PC-9 (cell line): ENCODE data around the gene CMIP. TPM values are rescaled to one million over a fixed set of nuclear protein-coding genes. Genes with fewer than 3 reads are reported as not detected.

Experiments used
- BruUV-seq: library from RNA; stranded (reverse); fragments of 400-500 nt; replicated peaks from 2 replicates; lab custom pipeline; 2021; lab: Mats Ljungman, UMichigan
- CTCF ChIA-PET: fragments of 300-600 bp; sonication (Branson Sonifier 250); formaldehyde crosslinking; loops from one replicate; lab custom pipeline; 2022; ENCODE audit warnings: antibody characterized with exemption; lab: Charles Lee
- POLR2A ChIA-PET: fragments of 300-600 bp; sonication (Branson Sonifier 250); formaldehyde crosslinking; loops from one replicate; lab custom pipeline; 2022; ENCODE audit warnings: antibody characterized with exemption; ENCODE audit not compliant: unreplicated experiment; lab: Charles Lee
- DNase-seq, 2 experiments: peaks; one replicate each; pipeline versions ENCODE4 v3.0.0 to v3.0.0-alpha.2; 2015 to 2022; ENCODE audit warnings: mixed read lengths in 1 of 2
- H2AFZ ChIP-seq: fragments of 200-600 bp; sonication (generic); 2 replicates; pipeline ENCODE4 v1.8.1; 2017; ENCODE audit warnings: antibody characterized with exemption
- H3F3A ChIP-seq: fragments of 200-600 bp; sonication (generic); 2 replicates; pipeline ENCODE4 v1.8.1; 2017; ENCODE audit warnings: antibody characterized with exemption, mild to moderate bottlenecking, low read depth; ENCODE audit not compliant: insufficient read depth
- H3K27ac ChIP-seq: fragments of 200-600 bp; sonication (generic); 2 replicates; pipeline ENCODE4 v1.6.1; 2016; ENCODE audit warnings: mixed run types
- H3K27me3 ChIP-seq: fragments of 200-600 bp; sonication (generic); 2 replicates; pipeline ENCODE4 v1.6.1; 2016; ENCODE audit warnings: low read depth, mixed run types; ENCODE audit not compliant: insufficient read depth
- H3K36me3 ChIP-seq: fragments of 200-600 bp; sonication (generic); 2 replicates; pipeline ENCODE4 v1.6.1; 2016; ENCODE audit warnings: low read depth, mixed run types
- H3K4me1 ChIP-seq: fragments of 200-600 bp; sonication (generic); replicated peaks from 2 replicates; pipeline ENCODE4 v1.6.1; 2016; ENCODE audit warnings: mixed run types; ENCODE audit not compliant: insufficient read depth
- H3K4me2 ChIP-seq: fragments of 200-600 bp; sonication (generic); 2 replicates; pipeline ENCODE4 v1.6.1; 2017; ENCODE audit warnings: mixed run types
- H3K4me3 ChIP-seq: fragments of 200-600 bp; sonication (generic); 2 replicates; pipeline ENCODE4 v1.6.1; 2016; ENCODE audit warnings: mixed run types
- H3K79me2 ChIP-seq: fragments of 200-600 bp; sonication (generic); 2 replicates; pipeline ENCODE4 v1.6.1; 2017; ENCODE audit warnings: low read depth, mixed run types
- H3K9me2 ChIP-seq: fragments of 200-600 bp; sonication (generic); 2 replicates; pipeline ENCODE4 v1.8.1; 2017; ENCODE audit warnings: mild to moderate bottlenecking; ENCODE audit not compliant: insufficient read depth
- H3K9me3 ChIP-seq: fragments of 200-600 bp; sonication (generic); 2 replicates; pipeline ENCODE4 v1.8.1; 2016; ENCODE audit warnings: low read depth; ENCODE audit not compliant: insufficient read depth
- H4K20me1 ChIP-seq: fragments of 200-600 bp; sonication (generic); 2 replicates; pipeline ENCODE4 v1.8.1; 2017; ENCODE audit not compliant: insufficient read depth
- EZH2 ChIP-seq: fragments of 200-600 bp; sonication (generic); IDR thresholded peaks from 2 replicates; pipeline ENCODE4 v1.8.0; 2017; ENCODE audit warnings: antibody characterized with exemption, low read depth
- intact Hi-C: fragments of 100-400 bp; cut with micrococcal nuclease; formaldehyde crosslinking; loops from one replicate; pipeline ENCODE4 v1.10.0; 2022; ENCODE audit not compliant: unreplicated experiment
- total RNA-seq: library from RNA; stranded (reverse); gene quantifications from 2 replicates; pipeline ENCODE4 v1.2.3, GENCODE V29; 2021
- TF ChIP-seq, protein P1 (sequence below): fragments of 200-600 bp; sonication (generic); conservative IDR thresholded peaks from 2 replicates; pipeline ENCODE4 v1.6.1; 2017; ENCODE audit warnings: mixed run types, antibody characterized with exemption, mild to moderate bottlenecking, moderate library complexity

Gene CMIP
- total RNA-seq, 1 experiment from 2014 or later, result 96.6 TPM

DNA sequence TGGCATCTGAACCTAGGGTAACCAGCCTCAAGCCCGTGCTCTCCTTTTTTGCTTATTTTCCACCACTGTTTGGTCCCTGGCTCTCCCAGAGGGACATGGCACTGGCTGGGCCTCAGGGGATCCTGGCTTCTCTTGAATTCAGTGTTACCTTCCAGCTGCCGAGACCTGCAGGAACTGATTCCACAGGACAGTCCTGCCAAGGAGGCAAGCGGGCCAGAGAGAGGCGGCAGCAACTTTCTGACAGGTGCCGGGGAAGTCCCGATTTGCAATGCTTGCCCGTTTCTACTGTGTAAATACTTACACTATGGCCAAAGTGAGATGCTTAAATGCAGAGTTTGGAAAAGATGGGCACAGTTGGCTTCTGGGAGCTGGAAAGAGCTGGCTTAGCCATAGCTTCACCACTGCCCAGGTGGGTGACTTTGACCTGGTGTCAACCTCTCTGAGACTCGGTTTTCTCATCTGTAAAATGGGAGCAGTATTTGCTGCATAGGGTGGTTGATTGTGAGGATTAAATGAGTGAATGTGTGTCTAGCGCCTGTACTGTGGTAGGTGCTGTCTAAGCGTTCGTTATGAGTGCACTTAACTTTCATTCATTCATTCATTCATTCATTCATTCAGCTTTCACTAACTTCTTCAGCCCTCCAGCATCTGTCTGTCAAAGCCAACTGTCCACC, 124.9 kb downstream of the CMIP start:
- no peaks in the 10 kb centered on the region for H3K36me3 ChIP-seq
- DNase-seq, result peak in 1 of 2 experiments; percentile 13
- peaks cover 84% of the 10 kb centered on the region for H3K79me2 ChIP-seq
- H3K9me3 ChIP-seq, result no peaks in the 10 kb centered on the region
- H3K4me2 ChIP-seq, result peak overlapping the region; percentile 75
- POLR2A ChIA-PET, result no interaction called here
- TF ChIP-seq, protein P1, sequence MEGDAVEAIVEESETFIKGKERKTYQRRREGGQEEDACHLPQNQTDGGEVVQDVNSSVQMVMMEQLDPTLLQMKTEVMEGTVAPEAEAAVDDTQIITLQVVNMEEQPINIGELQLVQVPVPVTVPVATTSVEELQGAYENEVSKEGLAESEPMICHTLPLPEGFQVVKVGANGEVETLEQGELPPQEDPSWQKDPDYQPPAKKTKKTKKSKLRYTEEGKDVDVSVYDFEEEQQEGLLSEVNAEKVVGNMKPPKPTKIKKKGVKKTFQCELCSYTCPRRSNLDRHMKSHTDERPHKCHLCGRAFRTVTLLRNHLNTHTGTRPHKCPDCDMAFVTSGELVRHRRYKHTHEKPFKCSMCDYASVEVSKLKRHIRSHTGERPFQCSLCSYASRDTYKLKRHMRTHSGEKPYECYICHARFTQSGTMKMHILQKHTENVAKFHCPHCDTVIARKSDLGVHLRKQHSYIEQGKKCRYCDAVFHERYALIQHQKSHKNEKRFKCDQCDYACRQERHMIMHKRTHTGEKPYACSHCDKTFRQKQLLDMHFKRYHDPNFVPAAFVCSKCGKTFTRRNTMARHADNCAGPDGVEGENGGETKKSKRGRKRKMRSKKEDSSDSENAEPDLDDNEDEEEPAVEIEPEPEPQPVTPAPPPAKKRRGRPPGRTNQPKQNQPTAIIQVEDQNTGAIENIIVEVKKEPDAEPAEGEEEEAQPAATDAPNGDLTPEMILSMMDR, result no peak
- TF ChIP-seq EZH2, result no peak
- 0 out of 2 replicates have a peak, but pooled peaks cover 3% of the 10 kb centered on the region for H4K20me1 ChIP-seq
- H3K9me2 ChIP-seq, result no peaks in the 10 kb centered on the region
- intact Hi-C loops, result no loop called here
- H3K27me3 ChIP-seq, result no peaks in the 10 kb centered on the region
- no peak overlapping the region for H3K4me3 ChIP-seq
- no peak overlapping the region for H2AFZ ChIP-seq
- CTCF ChIA-PET, result no interaction called here
- peaks cover 36% of the 10 kb centered on the region; the same call in 1 of the 2 replicates for H3F3A ChIP-seq
- BruUV-seq, result no TSS peak
- no peak overlapping the region for H3K27ac ChIP-seq
- peaks cover 26% of the 10 kb centered on the region for H3K4me1 ChIP-seq

- intact Hi-C loops, result no loop called here
- Histone ChIP-seq H3K4me3 (no peak overlapping the region), H3K27me3 (no peaks in the 10 kb centered on the region), H3K36me3 (no peaks in the 10 kb centered on the region), H3K9me3 (no peaks in the 10 kb centered on the region), H3K4me1 (peaks cover 26% of the 10 kb centered on the region), H4K20me1 (0 out of 2 replicates have a peak, but pooled peaks cover 3% of the 10 kb centered on the region), H3K4me2 (no peak overlapping the region), H2AFZ (no peak overlapping the region), H3K79me2 (peaks cover 85% of the 10 kb centered on the region), H3K9me2 (no peaks in the 10 kb centered on the region), H3K27ac (no peak overlapping the region), H3F3A (peaks cover 36% of the 10 kb centered on the region; the same call in 1 of the 2 replicates)
- TF ChIP-seq, protein P1, result no peak
- no peak for TF ChIP-seq EZH2
- peak in 1 of 2 experiments; percentile 27 for DNase-seq
- no TSS peak for BruUV-seq
- ChIA-PET POLR2A (no interaction called here), CTCF (no interaction called here)
Measured at GRCh38 chr16:81570151-81570846, 125.7 kb downstream of the CMIP start.

GRCh38 chr16:81571175-81571574, 126.6 kb downstream of the CMIP start:
- no peak overlapping the region for H3K4me3 ChIP-seq
- H4K20me1 ChIP-seq, result 0 out of 2 replicates have a peak, but pooled peaks cover 3% of the 10 kb centered on the region
- H3K4me2 ChIP-seq, result no peak overlapping the region
- no peak overlapping the region for H2AFZ ChIP-seq
- no peaks in the 10 kb centered on the region for H3K36me3 ChIP-seq
- H3K79me2 ChIP-seq, result peaks cover 92% of the 10 kb centered on the region
- H3K9me3 ChIP-seq, result no peaks in the 10 kb centered on the region
- H3K27ac ChIP-seq, result no peak overlapping the region
- H3K4me1 ChIP-seq, result peaks cover 26% of the 10 kb centered on the region
- TF ChIP-seq, protein P1, result no peak
- no peak for TF ChIP-seq EZH2
- H3K27me3 ChIP-seq, result no peaks in the 10 kb centered on the region
- H3K9me2 ChIP-seq, result no peaks in the 10 kb centered on the region
- CTCF ChIA-PET, result no interaction called here
- intact Hi-C loops, result no loop called here
- no peak for DNase-seq
- peaks cover 40% of the 10 kb centered on the region; the same call in 1 of the 2 replicates for H3F3A ChIP-seq
- POLR2A ChIA-PET, result no interaction called here
- BruUV-seq, result no TSS peak
